HG02759 (cell line): Measurements from ENCODE around the gene CFAP100.

Source experiments
- ATAC-seq: cut with Tn5 transposase; IDR thresholded peaks from one replicate; pipeline ENCODE4 v1.9.1; 2021; ENCODE audit warnings: mild to moderate bottlenecking, moderate library complexity; ENCODE audit not compliant: unreplicated experiment

CFAP100 gene

DNA sequence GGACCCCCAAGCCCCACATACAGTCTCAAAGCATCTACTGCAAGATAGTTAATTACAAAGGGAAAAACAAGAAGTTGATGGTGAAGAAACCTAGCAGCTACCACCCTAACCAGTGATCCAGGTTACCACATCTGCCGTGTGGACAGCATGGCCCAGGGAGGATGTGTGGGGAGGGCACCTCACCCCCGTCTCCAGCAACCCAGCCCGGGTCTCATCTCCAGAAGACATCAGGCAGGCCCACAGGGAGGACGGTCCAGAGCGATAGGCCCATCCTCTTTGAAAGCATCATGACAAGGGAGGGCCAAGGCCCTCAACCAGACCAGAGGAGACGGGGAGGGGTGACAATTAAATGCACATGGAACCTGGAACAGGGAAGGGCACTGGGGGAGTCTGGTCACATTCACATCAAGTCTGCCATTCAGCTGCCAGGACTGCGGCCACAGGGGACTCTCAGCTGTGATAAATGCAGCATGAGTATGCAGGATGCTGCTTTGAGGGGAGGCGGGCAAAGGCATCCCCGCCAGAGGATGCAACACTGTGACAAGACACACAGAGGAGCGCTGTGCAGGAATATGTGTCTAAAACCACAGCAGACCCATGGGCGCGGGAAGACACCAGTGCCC lies 62.2 kb downstream of the CFAP100 start:
- ATAC-seq, result no peak

- no peak for ATAC-seq
Observed at GRCh38 chr3:126459111-126459762, 64.5 kb downstream of the CFAP100 start.

DNA sequence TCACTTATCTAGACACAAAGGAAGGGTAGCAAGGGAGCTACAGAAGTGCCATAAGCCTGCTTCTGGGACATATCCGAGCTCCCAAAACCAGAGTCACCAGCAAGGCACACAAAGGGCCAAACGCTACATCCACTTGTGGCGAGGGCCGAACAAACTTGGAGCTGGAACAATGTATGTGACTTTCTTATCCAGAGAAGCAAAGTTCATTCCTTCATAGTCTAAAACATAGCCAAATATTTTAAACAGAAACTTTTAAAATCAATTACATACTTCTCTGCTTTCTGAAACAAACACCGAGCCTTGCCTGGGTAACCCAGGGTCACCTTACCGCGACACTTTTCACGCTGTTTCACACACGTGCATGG lies 65.0 kb downstream of the CFAP100 start:
- no peak for ATAC-seq

GRCh38 chr3:126460381-126460780 lies 65.7 kb downstream of the CFAP100 start:
- ATAC-seq, result no peak

GRCh38 chr3:126461450-126462070 lies 66.9 kb downstream of the CFAP100 start:
- no peak for ATAC-seq

DNA sequence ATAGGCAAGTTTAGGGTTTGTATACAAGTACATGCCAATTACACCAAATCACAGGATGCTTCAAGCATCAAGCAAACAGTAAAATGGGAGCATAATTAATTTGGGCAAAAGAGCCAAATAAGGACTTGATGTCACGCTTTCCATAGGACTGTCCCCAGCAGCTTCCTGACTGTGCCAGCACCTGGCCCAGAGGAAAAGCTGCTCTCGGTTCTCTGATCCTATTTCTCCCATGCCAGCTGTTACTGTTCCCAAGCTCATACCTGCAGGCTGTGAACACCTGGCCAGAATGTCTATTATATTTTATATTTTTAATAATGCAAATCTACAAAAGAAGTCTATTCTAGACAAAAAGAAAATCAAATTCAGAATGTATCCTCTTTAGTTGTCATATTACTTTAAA lies 68.8 kb downstream of the CFAP100 start:
- ATAC-seq, result no peak

- no peak for ATAC-seq
Observed at GRCh38 chr3:126464093-126464492, 69.4 kb downstream of the CFAP100 start.

GRCh38 chr3:126464494-126464893 lies 69.8 kb downstream of the CFAP100 start:
- no peak for ATAC-seq

DNA sequence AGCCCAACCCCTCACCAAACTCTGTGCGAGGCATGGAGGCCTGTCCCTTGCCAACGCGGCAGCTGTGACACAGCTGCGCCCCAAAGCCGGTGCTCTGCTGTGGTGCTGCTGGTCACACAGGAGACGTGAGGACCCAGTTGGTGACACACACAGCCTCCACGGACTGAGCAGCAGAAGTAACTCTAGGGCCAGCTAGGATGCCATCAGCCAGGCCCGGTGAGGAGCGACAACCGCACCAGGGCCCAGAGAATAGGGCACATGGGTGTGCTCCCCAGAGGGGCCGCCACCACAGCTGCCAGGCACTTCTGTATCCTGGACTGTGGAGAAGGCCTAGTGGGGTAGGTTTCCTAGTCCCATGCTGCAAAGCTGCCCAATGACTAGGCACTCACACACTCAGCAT lies 70.3 kb downstream of the CFAP100 start:
- no peak for ATAC-seq

- no peak for ATAC-seq
Observed at GRCh38 chr3:126465928-126466544, 71.3 kb downstream of the CFAP100 start.

DNA sequence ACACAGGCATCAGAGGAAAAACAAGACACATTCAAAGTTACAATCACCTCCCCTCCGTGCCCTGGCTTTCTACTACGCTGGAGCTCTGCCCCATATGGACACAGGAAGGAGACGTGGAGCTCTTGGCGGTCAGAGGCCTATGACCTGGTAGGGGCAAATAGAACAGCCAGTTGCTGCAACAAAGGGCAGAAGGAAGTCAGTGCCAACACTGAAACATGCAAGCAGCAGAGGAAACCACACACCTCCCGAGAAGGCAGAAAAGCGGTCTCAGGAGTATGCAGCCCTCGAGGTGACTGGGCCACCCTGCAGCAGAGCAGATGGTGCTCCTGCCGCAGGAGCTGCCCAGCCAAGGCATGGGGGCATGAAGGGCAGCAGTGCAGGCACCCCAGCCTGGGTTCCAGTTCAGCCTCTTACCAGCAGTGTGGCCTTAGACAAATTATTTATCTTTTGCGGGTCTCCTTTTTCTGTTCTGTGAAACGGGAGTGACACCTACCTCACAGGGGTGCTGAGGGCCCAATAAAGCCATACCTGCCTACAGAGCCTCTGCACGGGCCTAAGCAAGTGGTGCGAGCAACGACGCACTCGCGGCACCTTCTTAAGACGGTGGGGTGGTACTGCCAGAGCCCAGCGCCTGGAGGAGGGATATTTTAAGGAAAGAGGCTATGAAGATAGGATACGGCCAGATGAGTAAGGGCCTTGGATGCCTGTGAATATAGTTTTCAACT lies 72.3 kb downstream of the CFAP100 start:
- ATAC-seq, result no peak

GRCh38 chr3:126467611-126467955 lies 72.9 kb downstream of the CFAP100 start:
- ATAC-seq, result no peak

GRCh38 chr3:126468028-126468891 lies 73.6 kb downstream of the CFAP100 start:
- no peak for ATAC-seq

DNA sequence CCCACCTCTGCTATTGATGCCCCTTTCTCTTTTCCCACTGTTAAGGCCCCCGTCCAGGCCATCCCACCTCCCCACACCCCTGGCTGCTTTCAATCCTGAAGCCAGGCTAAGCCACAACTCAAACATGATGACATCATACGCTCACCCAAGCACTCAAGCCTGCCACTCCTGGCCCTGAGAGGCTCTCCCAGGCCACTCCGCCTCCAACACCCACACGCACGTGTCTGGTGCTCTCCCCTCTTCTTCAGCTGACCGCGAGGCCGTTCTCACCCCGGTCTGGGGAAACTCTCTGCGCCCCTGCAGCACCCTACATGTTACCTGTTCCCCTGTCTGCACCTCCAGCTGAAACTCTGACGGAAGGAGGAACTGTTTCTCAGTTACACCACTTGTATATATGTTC lies 74.8 kb downstream of the CFAP100 start:
- ATAC-seq, result no peak

DNA sequence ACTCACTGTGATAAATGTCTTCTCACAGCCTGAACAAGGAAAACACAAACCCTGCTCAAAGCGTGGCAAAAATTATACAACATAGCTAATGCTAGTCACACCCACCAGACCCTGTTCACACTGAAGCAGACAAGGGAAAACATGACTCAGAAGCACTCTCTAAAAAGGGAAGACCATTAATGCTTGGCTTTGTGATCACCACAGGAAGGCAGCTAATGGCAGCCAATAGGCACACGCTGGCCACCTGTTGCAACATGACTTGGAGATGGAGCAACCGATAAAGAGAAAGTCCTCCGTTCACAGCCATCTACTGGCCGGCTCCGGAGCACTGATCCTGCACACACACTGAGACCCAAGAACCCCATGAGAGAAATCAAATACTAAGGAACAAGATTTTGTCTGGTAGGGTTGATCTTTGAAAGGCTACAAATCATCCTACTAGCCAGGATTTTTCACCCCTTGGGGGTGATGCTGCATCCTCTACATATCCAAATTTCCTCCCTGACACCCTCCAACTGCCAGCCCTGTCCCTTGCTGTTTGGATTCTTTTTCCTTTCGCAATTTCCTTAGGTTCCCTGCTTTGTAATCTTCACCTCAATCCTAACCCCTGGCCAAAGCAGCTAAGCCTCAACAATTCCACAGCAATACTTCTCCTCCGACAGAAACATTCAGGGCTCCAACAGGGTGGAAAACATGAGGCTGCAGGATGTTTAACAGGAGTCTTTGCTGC lies 77.7 kb downstream of the CFAP100 start:
- no peak for ATAC-seq

GRCh38 chr3:126473292-126474168 lies 78.8 kb downstream of the CFAP100 start:
- ATAC-seq, result no peak

GRCh38 chr3:126474498-126475412 lies 80.0 kb downstream of the CFAP100 start:
- ATAC-seq, result peak; percentile 23
